A549 (cell line): ENCODE results near the gene FIBCD1. TPM values are rescaled to one million over a fixed set of nuclear protein-coding genes. Genes with fewer than 3 reads are reported as not detected.

Experiments
- ATAC-seq, 2 experiments: fragments of 200-7000 bp in 1 of 2; fragments of >200 bp in 1 of 2; cut with Nextera tagmentation in 1 of 2; cut with Tn5 transposase in 1 of 2; 3 replicates each; pipeline versions ENCODE4 v1.8.0 to v1.9.1; 2018 to 2020; ENCODE audit warnings: mild to moderate bottlenecking in 1 of 2, moderate library complexity in 1 of 2
- CTCF ChIA-PET: fragments of 300-600 bp; sonication (Branson Sonifier 250); formaldehyde crosslinking; extraction: SDS; loops from one replicate; lab custom pipeline; 2021; ENCODE audit warnings: antibody characterized with exemption, inconsistent platforms; lab: Yijun Ruan, JAX
- POLR2A ChIA-PET: fragments of 350-600 bp; formaldehyde crosslinking; extraction: SDS; loops from one replicate; lab custom pipeline; 2021; ENCODE audit warnings: antibody characterized with exemption, inconsistent platforms; lab: Yijun Ruan, JAX
- DNase-seq, 2 experiments: peaks; one replicate each; pipeline versions ENCODE4 v3.0.0 to v3.0.0-alpha.2; 2011 to 2016; ENCODE audit warnings: low read depth in 1 of 2, low spot score in 1 of 2
- FAIRE-seq: peaks from 2 replicates; lab custom pipeline; 2011; peaks lifted over from hg19 to GRCh38; lab: Jason Lieb, UNC
- H3K27ac ChIP-seq, 2 experiments: fragments of >200 bp; sonication (Bioruptor Twin); formaldehyde crosslinking; 3 replicates each; pipeline ENCODE4 v1.5.1; 2016 to 2017
- H3K4me1 ChIP-seq: fragments of >200 bp; sonication (Bioruptor Twin); formaldehyde crosslinking; 3 replicates; pipeline ENCODE4 v1.6.1; 2016
- H3K4me2 ChIP-seq: fragments of >200 bp; sonication (Bioruptor Twin); formaldehyde crosslinking; 3 replicates; pipeline ENCODE4 v1.6.1; 2016
- H3K4me3 ChIP-seq: fragments of >200 bp; sonication (Bioruptor Twin); formaldehyde crosslinking; 3 replicates; pipeline ENCODE4 v1.5.1; 2016
- H3K9me3 ChIP-seq: fragments of >200 bp; sonication (Bioruptor Twin); formaldehyde crosslinking; 3 replicates; pipeline ENCODE4 v1.6.1; 2016
- CEBPB ChIP-seq, 2 experiments: fragments of >200 bp in 1 of 2; sonication (Bioruptor Twin) in 1 of 2; formaldehyde crosslinking in 1 of 2; IDR thresholded peaks; 2 replicates each; pipeline ENCODE4 v1.6.1; 2012 to 2016
- CHD2 ChIP-seq: fragments of 150-350 bp; IDR thresholded peaks from 2 replicates; pipeline ENCODE4 v1.6.1; 2014; ENCODE audit warnings: low read length; ENCODE audit not compliant: partially characterized antibody
- CHD4 ChIP-seq: fragments of 200-600 bp; sonication (generic); IDR thresholded peaks from 2 replicates; pipeline ENCODE4 v1.6.1; 2016; ENCODE audit warnings: antibody characterized with exemption, mild to moderate bottlenecking, borderline replicate concordance
- ESRRA ChIP-seq: fragments of 150-350 bp; IDR thresholded peaks from 2 replicates; pipeline ENCODE4 v1.6.1; 2014; ENCODE audit warnings: mild to moderate bottlenecking, low read length, borderline replicate concordance
- FOSB ChIP-seq: fragments of 250-450 bp; sonication (Bioruptor Pico); IDR thresholded peaks from 2 replicates; pipeline ENCODE4 v1.5.0; 2020; ENCODE audit warnings: mild to moderate bottlenecking, moderate library complexity
- FOSL2 ChIP-seq, 2 experiments: fragments of 450-650 bp in 1 of 2; fragments of >200 bp in 1 of 2; sonication (Bioruptor Twin) in 1 of 2; formaldehyde crosslinking; IDR thresholded peaks; 2 replicates each; pipeline versions ENCODE4 v1.5.0 to v1.6.1; 2016 to 2020; ENCODE audit warnings: mild to moderate bottlenecking in 1 of 2, moderate library complexity in 1 of 2
- HDAC2 ChIP-seq: fragments of 200-600 bp; sonication (generic); IDR thresholded peaks from 2 replicates; pipeline ENCODE4 v1.6.1; 2016
- HOXA7 ChIP-seq: fragments of 250-450 bp; sonication (Bioruptor Pico); IDR thresholded peaks from 2 replicates; pipeline ENCODE4 v1.5.0; 2020; ENCODE audit warnings: mild to moderate bottlenecking, moderate library complexity
- HOXB5 ChIP-seq: fragments of 250-450 bp; sonication (Bioruptor Pico); IDR thresholded peaks from 2 replicates; pipeline ENCODE4 v1.5.0; 2020; ENCODE audit warnings: mild to moderate bottlenecking, moderate library complexity
- KDM5A ChIP-seq: fragments of 200-600 bp; sonication (generic); IDR thresholded peaks from 2 replicates; pipeline ENCODE4 v1.6.1; 2016; ENCODE audit warnings: antibody characterized with exemption, mild to moderate bottlenecking
- MAFK ChIP-seq: fragments of 450-650 bp; IDR thresholded peaks from 2 replicates; pipeline ENCODE4 v1.6.1; 2014; ENCODE audit not compliant: partially characterized antibody
- MYC ChIP-seq: IDR thresholded peaks from 2 replicates; pipeline ENCODE4 v1.6.1; 2012; ENCODE audit warnings: mild to moderate bottlenecking, inconsistent platforms, low read length, improper control_type of control experiment, borderline replicate concordance
- NR3C1 ChIP-seq: fragments of >200 bp; sonication (Bioruptor Twin); formaldehyde crosslinking; IDR thresholded peaks from 3 replicates; pipeline ENCODE4 v1.6.1; 2017
- PBX3 ChIP-seq: IDR thresholded peaks from 2 replicates; pipeline ENCODE4 v1.6.1; 2012
- SREBF2 ChIP-seq: fragments of 450-650 bp; IDR thresholded peaks from 2 replicates; pipeline ENCODE4 v1.6.1; 2014; ENCODE audit warnings: mild to moderate bottlenecking, moderate library complexity
- TP53 ChIP-seq: fragments of 250-450 bp; sonication (Bioruptor Pico); IDR thresholded peaks from 2 replicates; pipeline ENCODE4 v1.5.0; 2021; ENCODE audit warnings: mild to moderate bottlenecking, moderate library complexity
- ZSCAN20 ChIP-seq: fragments of 250-450 bp; sonication (Bioruptor Pico); IDR thresholded peaks from 2 replicates; pipeline ENCODE4 v1.8.0; 2022; ENCODE audit warnings: mild to moderate bottlenecking, moderate library complexity
- WGBS: methylation state at CpG from one replicate; pipeline ENCODE4 v1.1.6; 2017; ENCODE audit errors: missing lambda C conversion rate; 5-methylcytosine and 5-hydroxymethylcytosine counted together
- polyA plus RNA-seq, 4 experiments: library from polyadenylated mRNA; depleted of rRNA in 3 of 4; stranded (reverse); fragments of >200 nt; fragmentation: RNase III in 1 of 4; extraction: RNeasy Plus Mini Kit Qiagen cat#74134 plus additional on column Dnase treatment in 1 of 4; gene quantifications; 2 replicates in 3 of 4; 3 replicates in 1 of 4; pipeline ENCODE4 v1.2.3, GENCODE V29; 2011 to 2017
- TF ChIP-seq, protein P1 (sequence below): fragments of 450-650 bp; IDR thresholded peaks from 2 replicates; pipeline ENCODE4 v1.6.1; 2014; ENCODE audit warnings: antibody characterized with exemption
- TF ChIP-seq, protein P2 (sequence below): fragments of 150-350 bp; IDR thresholded peaks from 2 replicates; pipeline ENCODE4 v1.6.1; 2014; ENCODE audit warnings: low read depth, mild to moderate bottlenecking, low read length
- TF ChIP-seq, protein P3 (sequence below): fragments of 200-600 bp; sonication (generic); IDR thresholded peaks from 2 replicates; pipeline ENCODE4 v1.6.1; 2016; ENCODE audit warnings: antibody characterized with exemption, mild to moderate bottlenecking, moderate library complexity

Gene FIBCD1
- polyA plus RNA-seq, 2 of the 4 experiments (the other 2 are of a cell fraction): 4.8 to 4.9 TPM

DNA sequence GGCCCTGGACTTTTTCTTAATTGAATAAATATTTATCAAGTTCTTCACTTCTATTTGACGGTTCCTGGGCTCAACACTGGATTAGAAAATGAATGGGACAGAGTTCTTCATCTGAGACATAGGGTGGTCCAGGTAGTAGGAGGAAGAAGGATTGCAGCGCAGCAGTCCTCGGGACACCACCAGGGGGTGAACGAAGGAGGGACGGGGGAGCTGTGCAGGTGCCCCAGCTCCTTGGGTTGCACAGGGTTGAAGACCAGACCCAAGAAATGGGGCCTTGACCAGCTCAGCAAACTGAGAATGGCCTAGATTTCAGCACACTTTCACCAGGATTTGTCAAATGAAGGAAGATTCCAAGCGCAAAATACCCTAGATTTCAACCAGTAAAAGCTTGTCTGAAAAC lies 74.5 kb downstream of the FIBCD1 start:
- H3K9me3 ChIP-seq: no peaks in the 10 kb centered on the region
- H3K4me3 ChIP-seq: no peak overlapping the region
- DNase-seq (no peak), ATAC-seq (no peak), FAIRE-seq (no peak)
- POLR2A ChIA-PET: no interaction called here
- TF ChIP-seq, protein P1, sequence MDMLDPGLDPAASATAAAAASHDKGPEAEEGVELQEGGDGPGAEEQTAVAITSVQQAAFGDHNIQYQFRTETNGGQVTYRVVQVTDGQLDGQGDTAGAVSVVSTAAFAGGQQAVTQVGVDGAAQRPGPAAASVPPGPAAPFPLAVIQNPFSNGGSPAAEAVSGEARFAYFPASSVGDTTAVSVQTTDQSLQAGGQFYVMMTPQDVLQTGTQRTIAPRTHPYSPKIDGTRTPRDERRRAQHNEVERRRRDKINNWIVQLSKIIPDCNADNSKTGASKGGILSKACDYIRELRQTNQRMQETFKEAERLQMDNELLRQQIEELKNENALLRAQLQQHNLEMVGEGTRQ: no peak
- no peak overlapping the region for H3K27ac ChIP-seq
- CTCF ChIA-PET: interaction anchor here (0.9 to 15.3 kb wide), 30 partner anchors 13 to 184 kb away, joined by 3 to 454 read pairs (median 5); partner anchors contain the start of genes ABL1, EXOSC2 and LAMC3
- no peaks in the 10 kb centered on the region for H3K4me1 ChIP-seq
- no peak overlapping the region for H3K4me2 ChIP-seq
- 87% methylated on average over 6 of the region's 6 CpGs for WGBS

- Histone ChIP-seq H3K27ac (no peak overlapping the region), H3K4me2 (no peak overlapping the region), H3K4me1 (peaks cover 12% of the 10 kb centered on the region), H3K4me3 (no peak overlapping the region), H3K9me3 (no peaks in the 10 kb centered on the region)
- ATAC-seq (no peak), DNase-seq (no peak), FAIRE-seq (no peak)
- 93% methylated on average over 22 of the region's 23 CpGs for whole genome bisulfite sequencing
- ChIA-PET POLR2A (no interaction called here), CTCF (interaction anchor here (0.6 to 15.3 kb wide), 27 partner anchors 8 to 186 kb away, joined by 3 to 454 read pairs (median 6); partner anchors contain the start of genes ABL1 and LAMC3)
- TF ChIP-seq HDAC2 (no peak), KDM5A (no peak), CHD4 (no peak), PBX3 (no peak)
- TF ChIP-seq, protein P2, sequence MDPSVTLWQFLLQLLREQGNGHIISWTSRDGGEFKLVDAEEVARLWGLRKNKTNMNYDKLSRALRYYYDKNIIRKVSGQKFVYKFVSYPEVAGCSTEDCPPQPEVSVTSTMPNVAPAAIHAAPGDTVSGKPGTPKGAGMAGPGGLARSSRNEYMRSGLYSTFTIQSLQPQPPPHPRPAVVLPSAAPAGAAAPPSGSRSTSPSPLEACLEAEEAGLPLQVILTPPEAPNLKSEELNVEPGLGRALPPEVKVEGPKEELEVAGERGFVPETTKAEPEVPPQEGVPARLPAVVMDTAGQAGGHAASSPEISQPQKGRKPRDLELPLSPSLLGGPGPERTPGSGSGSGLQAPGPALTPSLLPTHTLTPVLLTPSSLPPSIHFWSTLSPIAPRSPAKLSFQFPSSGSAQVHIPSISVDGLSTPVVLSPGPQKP: no peak
Measured at GRCh38 chr9:130862747-130863146, 76.3 kb downstream of the FIBCD1 start.

GRCh38 chr9:130862217-130862616 lies 76.8 kb downstream of the FIBCD1 start:
- TF ChIP-seq MAFK: no peak
- TF ChIP-seq KDM5A: no peak
- no peak for TF ChIP-seq FOSB
- no peak for TF ChIP-seq HOXB5 (CRISPR knock-in tag)
- no peak for TF ChIP-seq FOSL2 (IDR thresholded peaks at IDR 0.05)
- TF ChIP-seq FOSL2 (CRISPR knock-in tag; IDR thresholded peaks at IDR 0.05): no peak
- no peak for TF ChIP-seq TP53 (CRISPR knock-in tag)
- TF ChIP-seq, all 56 proteins: peak for 0
- 93% methylated on average over 8 of the region's 8 CpGs for WGBS
- no peak for DNase-seq
- no peak overlapping the region for H3K4me3 ChIP-seq
- no peaks in the 10 kb centered on the region for H3K9me3 ChIP-seq
- CTCF ChIA-PET: interaction anchor here (0.9 to 15.3 kb wide), 16 partner anchors 8 to 187 kb away, joined by 3 to 454 read pairs (median 30); partner anchors contain the start of genes ABL1 and LAMC3
- POLR2A ChIA-PET: no interaction called here
- FAIRE-seq: no peak
- H3K4me1 ChIP-seq: peaks cover 16% of the 10 kb centered on the region
- H3K4me2 ChIP-seq: no peak overlapping the region
- H3K27ac ChIP-seq: no peak overlapping the region
- no peak for ATAC-seq

DNA sequence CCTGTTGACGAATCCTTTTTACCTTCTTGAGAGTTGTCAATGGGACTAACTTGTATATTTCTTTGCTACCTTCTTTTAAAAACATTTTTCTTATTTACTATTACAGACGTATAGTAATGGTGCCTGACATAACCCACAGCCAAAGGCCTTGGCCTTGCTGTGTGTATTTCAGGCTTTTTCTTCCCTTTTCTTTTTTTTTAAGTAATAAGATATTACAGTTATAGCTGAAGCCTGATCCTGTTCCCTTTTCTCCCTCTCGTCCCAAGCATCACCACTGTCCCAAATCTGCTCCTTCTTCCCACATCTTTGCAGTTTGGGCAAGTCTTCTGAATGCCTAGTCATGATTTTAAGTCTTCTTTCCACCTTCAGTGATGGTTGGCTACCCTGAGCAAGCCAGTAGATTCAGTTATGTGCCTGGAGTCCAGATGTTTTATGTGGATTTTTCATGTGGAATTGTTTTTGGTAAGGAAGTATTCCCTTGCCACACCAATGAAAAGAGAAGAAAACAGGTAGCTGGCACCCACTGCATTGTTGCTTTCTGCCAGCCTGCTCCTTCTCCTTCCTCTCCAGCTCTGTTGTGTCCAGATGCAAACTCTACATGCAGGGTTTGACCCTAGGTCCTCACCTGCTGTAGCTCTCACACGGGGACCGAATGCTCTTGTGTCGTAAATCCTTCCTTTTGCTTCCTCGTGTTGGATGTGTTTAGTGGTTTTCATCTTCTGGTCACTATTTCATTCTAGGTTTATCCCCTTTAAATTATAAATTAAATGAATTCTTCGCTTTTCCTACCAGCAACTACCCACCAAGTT lies 77.5 kb downstream of the FIBCD1 start:
- Histone ChIP-seq H3K4me2 (no peak overlapping the region), H3K27ac (no peak overlapping the region; a peak in 1 of 6 replicates), H3K4me1 (peaks cover 22% of the 10 kb centered on the region), H3K4me3 (no peak overlapping the region), H3K9me3 (no peaks in the 10 kb centered on the region)
- ChIA-PET POLR2A (no interaction called here), CTCF (interaction anchor here (0.9 to 15.3 kb wide), 14 partner anchors 9 to 187 kb away, joined by 3 to 454 read pairs (median 72); partner anchors contain the start of genes ABL1 and LAMC3)
- WGBS: 90% methylated on average over 8 of the region's 8 CpGs
- no peak for DNase-seq
- no peak for TF ChIP-seq HOXA7
- TF ChIP-seq MAFK: no peak
- no peak for TF ChIP-seq MYC
- TF ChIP-seq, protein P3, sequence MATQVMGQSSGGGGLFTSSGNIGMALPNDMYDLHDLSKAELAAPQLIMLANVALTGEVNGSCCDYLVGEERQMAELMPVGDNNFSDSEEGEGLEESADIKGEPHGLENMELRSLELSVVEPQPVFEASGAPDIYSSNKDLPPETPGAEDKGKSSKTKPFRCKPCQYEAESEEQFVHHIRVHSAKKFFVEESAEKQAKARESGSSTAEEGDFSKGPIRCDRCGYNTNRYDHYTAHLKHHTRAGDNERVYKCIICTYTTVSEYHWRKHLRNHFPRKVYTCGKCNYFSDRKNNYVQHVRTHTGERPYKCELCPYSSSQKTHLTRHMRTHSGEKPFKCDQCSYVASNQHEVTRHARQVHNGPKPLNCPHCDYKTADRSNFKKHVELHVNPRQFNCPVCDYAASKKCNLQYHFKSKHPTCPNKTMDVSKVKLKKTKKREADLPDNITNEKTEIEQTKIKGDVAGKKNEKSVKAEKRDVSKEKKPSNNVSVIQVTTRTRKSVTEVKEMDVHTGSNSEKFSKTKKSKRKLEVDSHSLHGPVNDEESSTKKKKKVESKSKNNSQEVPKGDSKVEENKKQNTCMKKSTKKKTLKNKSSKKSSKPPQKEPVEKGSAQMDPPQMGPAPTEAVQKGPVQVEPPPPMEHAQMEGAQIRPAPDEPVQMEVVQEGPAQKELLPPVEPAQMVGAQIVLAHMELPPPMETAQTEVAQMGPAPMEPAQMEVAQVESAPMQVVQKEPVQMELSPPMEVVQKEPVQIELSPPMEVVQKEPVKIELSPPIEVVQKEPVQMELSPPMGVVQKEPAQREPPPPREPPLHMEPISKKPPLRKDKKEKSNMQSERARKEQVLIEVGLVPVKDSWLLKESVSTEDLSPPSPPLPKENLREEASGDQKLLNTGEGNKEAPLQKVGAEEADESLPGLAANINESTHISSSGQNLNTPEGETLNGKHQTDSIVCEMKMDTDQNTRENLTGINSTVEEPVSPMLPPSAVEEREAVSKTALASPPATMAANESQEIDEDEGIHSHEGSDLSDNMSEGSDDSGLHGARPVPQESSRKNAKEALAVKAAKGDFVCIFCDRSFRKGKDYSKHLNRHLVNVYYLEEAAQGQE: no peak
- no peak for TF ChIP-seq CHD2
- TF ChIP-seq ESRRA: no peak
- no peak for TF ChIP-seq CEBPB (IDR thresholded peaks at IDR 0.05)
- TF ChIP-seq ZSCAN20: no peak
- TF ChIP-seq FOSL2 (IDR thresholded peaks at IDR 0.05): no peak
- no peak for TF ChIP-seq FOSL2 (CRISPR knock-in tag; IDR thresholded peaks at IDR 0.05)
- no peak for TF ChIP-seq SREBF2
- TF ChIP-seq NR3C1: no peak
- no peak for ATAC-seq
- no peak for FAIRE-seq
